GM18873 (cell line): Measurements from ENCODE around the gene TFCP2.

Experiments
- ATAC-seq: cut with Tn5 transposase; IDR thresholded peaks from one replicate; pipeline ENCODE4 v1.9.1; 2021; ENCODE audit warnings: mild to moderate bottlenecking, moderate library complexity, moderate number of reproducible peaks; ENCODE audit not compliant: unreplicated experiment, low FRiP score

Gene TFCP2

DNA sequence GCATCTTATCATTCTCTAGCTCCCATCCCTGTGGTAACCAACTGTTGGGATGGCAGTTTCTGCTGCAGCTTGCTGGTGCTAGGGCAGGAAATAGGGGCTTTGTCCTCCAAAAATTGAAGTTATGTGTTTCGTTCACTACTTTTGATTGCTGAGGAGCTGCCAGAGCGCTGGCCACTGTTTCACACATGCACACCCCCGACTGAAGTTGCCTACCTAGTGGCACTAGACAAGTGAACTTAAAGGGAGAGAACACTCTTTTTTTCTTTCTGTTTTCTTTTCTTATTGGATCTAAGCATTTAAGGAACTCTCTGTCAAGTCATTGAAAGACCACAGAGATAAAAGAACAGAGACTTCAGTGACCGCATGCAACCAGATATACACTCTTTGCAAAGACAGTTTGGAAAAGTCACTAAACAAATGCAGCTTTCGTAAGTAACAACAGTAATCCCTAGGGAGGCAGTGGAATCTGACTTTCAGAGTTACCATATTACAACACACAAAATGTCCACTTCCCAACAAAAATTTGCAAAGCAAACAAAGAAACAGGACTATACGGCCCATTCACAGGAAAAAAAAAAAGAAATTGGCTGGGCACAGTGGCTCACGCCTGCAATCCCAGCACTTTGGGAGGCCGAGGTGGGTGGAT, 12.0 kb downstream of the TFCP2 start:
- no peak for ATAC-seq

- ATAC-seq = no peak
Measured at GRCh38 chr12:51156245-51156765, 16.6 kb downstream of the TFCP2 start.

GRCh38 chr12:51152953-51153352, 20.0 kb downstream of the TFCP2 start:
- no peak for ATAC-seq

GRCh38 chr12:51150777-51151176, 22.2 kb downstream of the TFCP2 start:
- ATAC-seq = no peak

DNA sequence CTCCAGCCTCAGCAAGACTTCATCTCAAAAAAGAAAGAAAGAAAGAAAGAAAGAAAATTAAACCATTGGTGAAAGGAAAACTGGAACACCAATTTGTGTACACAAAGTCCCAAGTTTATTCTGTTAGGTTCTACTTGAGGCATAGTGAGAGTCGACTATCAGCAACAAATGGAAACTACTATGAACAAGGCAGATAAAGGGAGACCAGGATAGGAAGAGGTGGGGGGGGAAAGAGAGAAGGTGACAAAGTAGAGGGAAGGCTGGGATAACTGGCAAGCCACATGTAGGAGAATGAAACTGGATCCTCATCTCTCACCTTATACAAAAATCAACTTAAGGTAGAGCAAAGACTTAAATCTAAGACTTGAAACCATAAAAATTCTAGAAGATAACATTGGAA, 25.6 kb downstream of the TFCP2 start:
- no peak for ATAC-seq

DNA sequence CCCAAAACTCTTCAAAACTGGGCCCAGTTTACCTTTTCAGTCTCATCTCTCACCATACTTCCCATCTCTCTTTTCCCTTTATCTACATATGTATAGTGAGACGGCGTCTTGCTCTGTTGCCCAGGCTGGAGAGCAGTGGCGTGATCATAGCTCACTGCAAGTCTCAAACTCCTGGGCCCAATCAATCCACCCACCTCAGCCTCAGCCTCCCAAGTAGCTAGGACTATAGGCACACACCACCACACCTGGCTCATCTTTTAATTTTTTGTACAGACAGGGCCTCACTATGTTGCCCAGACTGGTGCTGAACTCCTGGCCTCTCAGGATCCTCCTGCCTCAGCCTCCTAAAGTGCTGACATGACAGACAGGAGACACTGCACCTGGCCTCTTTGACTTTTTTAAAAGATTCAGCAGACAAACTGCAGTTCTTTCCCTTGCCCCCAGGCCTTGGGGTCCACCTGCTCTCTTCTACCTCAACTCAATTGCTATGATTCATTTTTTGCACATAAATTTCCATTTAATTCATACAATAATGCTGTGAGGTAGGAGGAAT, 33.6 kb downstream of the TFCP2 start:
- ATAC-seq = no peak

DNA sequence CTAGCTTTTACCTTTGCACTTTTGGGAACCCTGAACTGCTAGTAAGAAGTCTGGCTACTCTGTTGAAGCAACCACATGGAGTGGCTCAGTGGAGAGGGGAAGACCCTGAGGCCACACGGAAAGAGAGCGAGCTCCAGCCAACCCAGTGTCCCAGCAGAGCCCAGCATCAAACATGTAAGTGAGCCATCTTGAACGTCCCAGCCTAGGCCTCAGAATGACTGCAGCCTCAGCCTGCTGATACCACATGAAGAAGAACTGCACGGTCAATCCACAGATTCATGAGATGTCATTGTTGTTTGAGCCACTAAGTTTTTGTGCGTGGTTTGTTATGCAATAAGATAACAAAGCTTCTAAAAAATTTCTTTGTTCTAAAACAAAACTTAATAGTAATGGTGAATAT, 40.2 kb downstream of the TFCP2 start:
- ATAC-seq = no peak

- no peak for ATAC-seq
Measured at GRCh38 chr12:51131745-51132521, 41.0 kb downstream of the TFCP2 start.

DNA sequence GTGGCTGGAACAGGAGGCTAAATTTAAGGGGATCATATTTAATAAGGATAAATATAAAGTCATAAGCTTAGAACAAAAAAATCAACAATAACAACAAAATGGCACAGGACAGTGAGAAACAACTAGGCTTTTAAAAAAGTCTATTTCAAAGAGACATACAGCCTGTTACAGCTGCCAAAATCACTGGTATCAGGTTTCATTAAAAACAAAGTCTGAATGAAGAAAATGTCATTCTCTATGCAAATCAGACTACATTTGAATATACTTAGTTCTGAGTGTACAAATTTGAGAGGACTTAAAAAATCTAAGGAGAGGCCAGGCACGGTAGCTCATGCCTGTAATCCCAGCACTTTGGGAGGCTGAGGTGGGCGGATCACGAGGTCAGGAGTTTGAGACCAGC, 44.0 kb downstream of the TFCP2 start:
- no peak for ATAC-seq

DNA sequence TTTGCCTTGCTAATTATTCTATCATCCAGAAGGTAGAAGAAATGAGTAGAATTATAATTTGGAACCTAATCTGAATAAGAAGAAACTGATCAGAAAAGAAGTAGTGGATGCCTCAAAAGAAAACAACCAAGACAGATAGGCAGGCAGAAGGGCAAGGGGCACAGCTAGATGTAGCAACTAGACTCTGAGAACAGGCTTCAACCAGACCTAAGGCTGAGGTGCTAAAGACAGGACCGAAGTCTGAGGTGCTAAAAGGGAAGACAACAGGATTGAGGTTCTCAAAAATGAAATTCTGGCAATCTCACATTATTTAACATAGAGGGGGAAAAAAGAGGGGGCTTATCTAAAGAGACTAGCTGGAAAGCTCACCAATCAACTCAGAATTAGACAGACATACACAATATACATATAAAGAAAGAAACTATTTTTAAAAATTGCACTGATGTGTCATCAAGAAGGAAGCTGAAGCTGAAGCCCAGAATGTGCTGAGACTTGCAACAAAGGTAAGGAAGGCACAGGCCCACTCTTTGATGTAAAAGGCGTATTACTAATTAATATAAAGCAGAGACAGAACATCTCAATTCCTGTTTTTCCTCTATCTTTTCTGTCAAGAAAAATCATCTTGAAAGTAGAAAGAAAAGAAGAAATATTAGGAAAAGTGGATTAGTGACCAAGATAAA, 45.7 kb downstream of the TFCP2 start:
- no peak for ATAC-seq

- no peak for ATAC-seq
Measured at GRCh38 chr12:51126297-51126696, 46.6 kb downstream of the TFCP2 start.

DNA sequence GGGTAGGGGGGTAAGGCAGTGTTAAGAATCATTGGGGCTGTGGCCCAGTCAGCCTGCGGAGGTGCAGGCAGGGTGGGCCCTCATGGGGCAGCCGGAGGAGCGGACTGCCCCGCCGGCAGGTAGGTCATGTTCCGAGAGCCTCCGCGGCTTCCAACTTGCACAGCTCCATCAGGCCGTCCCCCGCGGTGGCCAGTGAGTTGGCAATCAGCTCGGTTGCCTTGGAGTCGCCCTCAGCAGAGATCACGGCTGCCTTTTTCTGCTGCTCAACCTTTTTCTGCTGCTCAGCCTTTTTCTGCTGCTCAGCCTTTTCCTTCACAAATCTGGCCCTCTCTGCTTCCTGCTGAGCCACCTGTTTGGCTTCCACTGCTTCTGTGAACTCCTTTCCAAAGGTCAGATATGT, 48.4 kb downstream of the TFCP2 start:
- ATAC-seq = no peak

DNA sequence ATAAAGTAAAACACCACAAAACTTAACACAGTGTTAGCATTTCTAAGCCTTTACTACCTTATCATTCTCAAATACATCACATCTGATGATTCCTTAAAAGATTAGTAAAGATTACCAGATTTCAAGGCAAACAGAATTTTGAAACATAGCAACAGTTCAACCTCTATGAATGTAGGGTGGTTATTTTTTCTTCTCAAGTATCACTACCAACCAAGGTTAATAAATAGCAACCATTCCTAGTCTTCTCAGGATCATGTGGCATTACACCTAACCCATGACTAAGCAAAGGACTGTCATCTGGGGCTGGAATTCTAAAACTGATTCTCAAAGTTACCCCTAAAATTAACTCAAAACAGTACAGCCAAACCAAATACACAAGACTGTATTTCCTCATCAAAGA, 50.1 kb downstream of the TFCP2 start:
- no peak for ATAC-seq

GRCh38 chr12:51118706-51119105, 54.2 kb downstream of the TFCP2 start:
- no peak for ATAC-seq

GRCh38 chr12:51115533-51115932, 57.4 kb downstream of the TFCP2 start:
- no peak for ATAC-seq

DNA sequence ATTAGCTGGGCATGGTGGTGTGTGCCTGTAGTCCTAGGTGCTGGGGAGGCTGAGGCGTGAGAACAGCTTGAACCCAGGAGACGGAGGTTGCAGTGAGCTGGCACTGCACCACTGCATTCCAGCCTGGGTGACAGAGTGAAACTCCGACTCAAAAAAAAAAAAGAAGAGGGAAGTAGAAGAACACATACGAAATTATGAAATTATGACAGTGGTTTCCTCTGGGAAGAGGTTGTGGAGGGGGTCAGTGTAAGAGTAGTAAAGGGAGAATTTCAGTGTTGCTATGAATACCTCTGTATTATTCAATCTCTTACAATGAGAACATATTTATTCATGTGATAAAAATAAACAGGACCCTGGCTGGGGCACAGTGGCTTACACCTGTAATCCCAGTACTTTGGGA, 64.8 kb downstream of the TFCP2 start:
- no peak for ATAC-seq

- no peak for ATAC-seq
Measured at GRCh38 chr12:51103977-51104376, 69.0 kb downstream of the TFCP2 start.

DNA sequence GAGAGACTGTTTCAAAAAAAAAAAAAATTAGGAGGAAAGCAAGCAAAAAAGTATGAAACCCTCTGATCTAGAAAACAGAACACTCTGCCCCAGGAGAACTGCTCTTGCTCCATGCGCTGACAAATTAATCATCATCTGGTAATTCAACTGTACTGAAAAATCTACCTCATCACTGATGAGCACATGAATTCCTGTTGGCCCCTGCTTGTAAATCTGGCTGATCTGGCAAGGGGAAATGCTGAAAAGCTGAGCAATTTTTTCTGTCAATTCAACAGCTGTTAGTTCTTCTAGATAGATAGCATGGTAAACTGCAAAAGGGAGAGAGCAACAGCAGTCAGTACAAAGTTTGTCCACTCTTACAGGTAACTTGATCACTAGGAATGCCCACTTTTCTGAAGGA, 74.3 kb downstream of the TFCP2 start:
- no peak for ATAC-seq

DNA sequence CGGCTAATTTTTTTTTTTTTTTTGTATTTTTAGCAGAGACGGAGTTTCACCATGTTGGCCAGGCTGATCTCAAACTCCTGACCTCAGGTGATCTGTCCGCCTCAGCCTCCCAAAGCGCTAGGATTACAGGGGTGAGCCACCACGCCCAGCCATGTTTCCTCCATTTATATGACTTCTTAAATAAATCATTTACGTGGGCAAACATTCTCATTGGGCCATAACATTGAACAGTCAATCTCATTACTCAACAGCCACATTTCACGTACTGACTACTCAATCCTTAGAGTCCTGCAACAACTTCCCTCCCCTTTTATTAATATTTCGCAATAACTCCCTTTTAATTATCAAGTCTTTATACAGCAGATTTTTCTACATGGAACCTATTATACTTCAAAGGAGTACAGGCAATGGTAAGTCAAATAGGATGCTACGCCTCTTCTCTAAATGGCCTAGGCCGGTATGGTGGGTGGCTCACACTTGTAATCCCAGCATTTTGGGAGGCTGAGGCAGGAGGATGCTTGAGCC, 82.2 kb downstream of the TFCP2 start:
- no peak for ATAC-seq

DNA sequence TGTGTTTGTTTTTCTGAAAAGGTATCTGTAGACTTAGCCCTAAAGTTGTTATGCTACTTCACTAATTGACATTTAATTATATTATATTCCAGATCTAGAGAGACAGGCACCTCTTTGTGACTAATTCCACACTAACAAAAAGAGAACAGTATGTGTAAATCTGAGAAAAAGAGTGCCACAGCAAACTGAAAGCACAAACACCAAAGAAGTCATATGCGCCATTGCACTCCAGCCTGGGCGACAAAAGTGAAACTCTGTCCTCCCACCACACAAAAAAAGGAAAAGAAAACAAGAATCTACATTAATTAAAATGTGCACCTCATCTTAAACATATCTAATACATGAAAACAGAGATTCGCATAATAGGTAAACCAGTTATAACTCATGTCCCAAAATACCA, 85.1 kb downstream of the TFCP2 start:
- no peak for ATAC-seq

GRCh38 chr12:51086933-51087332, 86.0 kb downstream of the TFCP2 start:
- ATAC-seq = no peak
